GM18951 (cell line): Measurements from ENCODE around the gene MAP4K5.
"Not testable (repeated sequence)": the region's sequence is repeated elsewhere in the genome, so short reads cannot be mapped to it uniquely, and the experiment has no call there.

Experiments
- POLR2A ChIP-seq: IDR thresholded peaks from 4 replicates; pipeline ENCODE4 v1.6.1; 2011; ENCODE audit warnings: mild to moderate bottlenecking; ENCODE audit not compliant: insufficient read length, insufficient read depth; ENCODE audit errors: extremely low read depth
- in situ Hi-C: fragments of 300-500 bp; cut with MboI; formaldehyde crosslinking; loops from one replicate; pipeline ENCODE4 v1.12.0; 2022; ENCODE audit warnings: low sequenced_read_pairs, mixed read lengths, inconsistent platforms; ENCODE audit not compliant: unreplicated experiment

The MAP4K5 gene

GRCh38 chr14:50532502-50533240, at the start of gene MAP4K5:
TSS of gene MAP4K5 (minus strand) at chr14:50532569. CDS start at chr14:50532049, 520 bp downstream.
- peak; percentile 66 for TF ChIP-seq POLR2A
- in situ Hi-C loops = loop anchor here (25.0 kb wide), 1 partner anchor 670 kb away; the partner anchor contains the start of gene NEMF

GRCh38 chr14:50578433-50578832, 46.1 kb upstream of the MAP4K5 start:
- TF ChIP-seq POLR2A = no peak
- in situ Hi-C loops = no loop called here

- in situ Hi-C loops = no loop called here
- TF ChIP-seq POLR2A = no peak
Measured at GRCh38 chr14:50577982-50578381, 45.6 kb upstream of the MAP4K5 start.

GRCh38 chr14:50575769-50576168, 43.4 kb upstream of the MAP4K5 start:
- in situ Hi-C loops = no loop called here
- TF ChIP-seq POLR2A = no peak

- TF ChIP-seq POLR2A = no peak
- in situ Hi-C loops = no loop called here
Measured at GRCh38 chr14:50573862-50574261, 41.5 kb upstream of the MAP4K5 start.

- no peak for TF ChIP-seq POLR2A
- in situ Hi-C loops = no loop called here
Measured at GRCh38 chr14:50569714-50570274, 37.4 kb upstream of the MAP4K5 start.

GRCh38 chr14:50562841-50563240, 30.5 kb upstream of the MAP4K5 start:
- no peak for TF ChIP-seq POLR2A
- in situ Hi-C loops = no loop called here

GRCh38 chr14:50560931-50561285, 28.5 kb upstream of the MAP4K5 start:
- TF ChIP-seq POLR2A = no peak
- in situ Hi-C loops = no loop called here

- no peak for TF ChIP-seq POLR2A
- in situ Hi-C loops = no loop called here
Measured at GRCh38 chr14:50559990-50560930, 27.9 kb upstream of the MAP4K5 start, which contains the start of gene ATL1. TSS of gene ATL1 (plus strand) at chr14:50560145. CDS start at chr14:50560266, 121 bp downstream.

- in situ Hi-C loops = not testable (repeated sequence)
Measured at GRCh38 chr14:50552796-50553195, 20.4 kb upstream of the MAP4K5 start.

- in situ Hi-C loops = no loop called here
- no peak for TF ChIP-seq POLR2A
Measured at GRCh38 chr14:50551877-50552276, 19.5 kb upstream of the MAP4K5 start.

GRCh38 chr14:50550294-50550693, 17.9 kb upstream of the MAP4K5 start:
- in situ Hi-C loops = no loop called here
- no peak for TF ChIP-seq POLR2A

GRCh38 chr14:50545618-50546017, 13.2 kb upstream of the MAP4K5 start:
- TF ChIP-seq POLR2A = no peak
- in situ Hi-C loops = loop anchor here (25.0 kb wide), 1 partner anchor 683 kb away; the partner anchor contains the start of gene NEMF

GRCh38 chr14:50544911-50545310, 12.5 kb upstream of the MAP4K5 start:
- TF ChIP-seq POLR2A = no peak
- in situ Hi-C loops = loop anchor here (25.0 kb wide), 1 partner anchor 683 kb away; the partner anchor contains the start of gene NEMF
